ENCODE data around the gene SLC25A45.
A peak's percentile ranks its signal among the peaks of the same experiment; 100 is the strongest.
"Not testable (repeated sequence)": the region's sequence is repeated elsewhere in the genome, so short reads cannot be mapped to it uniquely, and the experiment has no call there.

Gene SLC25A45

GRCh38 chr11:65421794-65422632 lies 39.6 kb upstream of the SLC25A45 start:
- peak; percentile 91 to 97 for DNase-seq (ENCODE audit: low read depth in 2 of 2)

- peak; percentile 72 to 79 for DNase-seq (ENCODE audit: low read depth in 2 of 2)
Measured at GRCh38 chr11:65420979-65421793, 38.7 kb upstream of the SLC25A45 start.

- DNase-seq (ENCODE audit: low read depth in 2 of 2) = no peak
Measured at GRCh38 chr11:65420506-65420905, 38.1 kb upstream of the SLC25A45 start.

- DNase-seq (ENCODE audit: low read depth in 2 of 2) = peak in 1 of 2 donors; percentile 69
Measured at GRCh38 chr11:65419772-65420481, 37.5 kb upstream of the SLC25A45 start.

- DNase-seq (ENCODE audit: low read depth in 2 of 2) = no peak
Measured at GRCh38 chr11:65419460-65419771, 37.0 kb upstream of the SLC25A45 start.

- DNase-seq (ENCODE audit: low read depth in 2 of 2) = peak; percentile 85 to 88
Measured at GRCh38 chr11:65418681-65419459, 36.4 kb upstream of the SLC25A45 start.

- DNase-seq (ENCODE audit: low read depth in 2 of 2) = no peak
Measured at GRCh38 chr11:65418431-65418680, 35.9 kb upstream of the SLC25A45 start.

GRCh38 chr11:65417702-65418430 lies 35.4 kb upstream of the SLC25A45 start:
- no peak for DNase-seq (ENCODE audit: low read depth in 2 of 2)

- no peak for DNase-seq (ENCODE audit: low read depth in 2 of 2)
Measured at GRCh38 chr11:65416841-65417701, 34.6 kb upstream of the SLC25A45 start.

GRCh38 chr11:65416341-65416824 lies 33.9 kb upstream of the SLC25A45 start:
- DNase-seq (ENCODE audit: low read depth in 2 of 2) = peak; percentile 92 to 95

GRCh38 chr11:65415499-65416340 lies 33.3 kb upstream of the SLC25A45 start:
- DNase-seq (ENCODE audit: low read depth in 2 of 2) = no peak

GRCh38 chr11:65414776-65415498 lies 32.5 kb upstream of the SLC25A45 start:
- DNase-seq (ENCODE audit: low read depth in 2 of 2) = no peak

GRCh38 chr11:65413077-65413664 lies 30.7 kb upstream of the SLC25A45 start:
- not testable (repeated sequence) for DNase-seq (ENCODE audit: low read depth in 2 of 2)

- DNase-seq (ENCODE audit: low read depth in 2 of 2) = no peak
Measured at GRCh38 chr11:65412271-65413076, 30.0 kb upstream of the SLC25A45 start.

GRCh38 chr11:65411681-65412070 lies 29.2 kb upstream of the SLC25A45 start:
- DNase-seq (ENCODE audit: low read depth in 2 of 2) = no peak

GRCh38 chr11:65410936-65411680 lies 28.7 kb upstream of the SLC25A45 start:
- no peak for DNase-seq (ENCODE audit: low read depth in 2 of 2)

All from activated CD4-positive, alpha-beta T cell treated with anti-CD3 and anti-CD28 coated beads for 24 hours (primary cell).